IMR-90 (cell line): Measurements from ENCODE around the gene IRF2BP2. TPM values are rescaled to one million over a fixed set of nuclear protein-coding genes. Genes with fewer than 3 reads are reported as not detected.

Experiments used
- ATAC-seq: fragments of 200-7000 bp; cut with Tn5 transposase; 2 replicates; pipeline ENCODE4 v1.9.1; 2020; ENCODE audit warnings: low read depth, mild to moderate bottlenecking, moderate library complexity
- BruUV-seq: library from RNA; stranded (reverse); fragments of 400-500 nt; replicated peaks from 2 replicates; lab custom pipeline; 2021; lab: Mats Ljungman, UMichigan
- CTCF ChIA-PET: fragments of 300-600 bp; formaldehyde crosslinking; extraction: SDS; loops from one replicate; lab custom pipeline; 2021; ENCODE audit warnings: antibody characterized with exemption; lab: Yijun Ruan, JAX
- POLR2A ChIA-PET: fragments of 300-600 bp; sonication (Branson Sonifier 250); formaldehyde crosslinking; loops from one replicate; lab custom pipeline; 2022; ENCODE audit warnings: antibody characterized with exemption; ENCODE audit not compliant: unreplicated experiment; lab: Charles Lee
- DNase-seq: peaks from one replicate; pipeline ENCODE4 v3.0.0; 2013
- H2AFZ ChIP-seq: replicated peaks from 2 replicates; pipeline ENCODE3; 2013; ENCODE audit warnings: low read length, mild to moderate bottlenecking; ENCODE audit not compliant: poor library complexity
- H2AK5ac ChIP-seq: 2 replicates; pipeline ENCODE4 v1.6.1; 2013; ENCODE audit warnings: low read depth, low read length, inconsistent platforms
- H2AK9ac ChIP-seq: replicated peaks from 2 replicates; pipeline ENCODE3; 2013; ENCODE audit warnings: mild to moderate bottlenecking, low read depth, low read length, moderate library complexity; ENCODE audit not compliant: poor library complexity
- H2BK120ac ChIP-seq: 2 replicates; pipeline ENCODE4 v1.6.1; 2013; ENCODE audit warnings: low read depth, low read length, inconsistent platforms
- H2BK15ac ChIP-seq: 3 replicates; pipeline ENCODE4 v1.6.1; 2013; ENCODE audit warnings: low read depth, low read length, inconsistent platforms
- H2BK20ac ChIP-seq: 2 replicates; pipeline ENCODE4 v1.6.1; 2013; ENCODE audit warnings: low read depth, mild to moderate bottlenecking, inconsistent platforms, low read length, moderate library complexity
- H2BK5ac ChIP-seq: 2 replicates; pipeline ENCODE4 v1.6.1; 2013; ENCODE audit warnings: mild to moderate bottlenecking, low read depth, low read length, inconsistent platforms; ENCODE audit not compliant: poor library complexity, severe bottlenecking
- H3K14ac ChIP-seq: replicated peaks from 2 replicates; pipeline ENCODE4 v1.6.1; 2013; ENCODE audit warnings: low read depth, low read length, inconsistent platforms
- H3K18ac ChIP-seq: 2 replicates; pipeline ENCODE4 v1.6.1; 2013; ENCODE audit warnings: low read depth, low read length, control low read depth
- H3K23ac ChIP-seq: 2 replicates; pipeline ENCODE4 v1.6.1; 2013; ENCODE audit warnings: low read depth, low read length, inconsistent platforms
- H3K27ac ChIP-seq: 2 replicates; pipeline ENCODE4 v1.5.1; 2013; ENCODE audit warnings: mild to moderate bottlenecking, control low read depth, low read length; ENCODE audit not compliant: insufficient read depth
- H3K27me3 ChIP-seq: 2 replicates; pipeline ENCODE4 v1.6.1; 2013; ENCODE audit warnings: low read length; ENCODE audit not compliant: control insufficient read depth, insufficient read depth
- H3K36me3 ChIP-seq: 2 replicates; pipeline ENCODE4 v1.6.1; 2013; ENCODE audit warnings: low read length, mixed read lengths; ENCODE audit not compliant: control insufficient read depth, insufficient read depth
- H3K4ac ChIP-seq: 2 replicates; pipeline ENCODE4 v1.6.1; 2013; ENCODE audit warnings: low read depth, low read length, inconsistent platforms
- H3K4me1 ChIP-seq: 2 replicates; pipeline ENCODE4 v1.6.1; 2013; ENCODE audit warnings: low read length, mixed read lengths; ENCODE audit not compliant: control insufficient read depth, insufficient read depth
- H3K4me2 ChIP-seq: 2 replicates; pipeline ENCODE4 v1.6.1; 2013; ENCODE audit warnings: low read depth, mild to moderate bottlenecking, control low read depth, low read length, moderate library complexity
- H3K4me3 ChIP-seq: 2 replicates; pipeline ENCODE4 v1.5.1; 2013; ENCODE audit warnings: low read depth, mild to moderate bottlenecking, control low read depth, low read length, moderate library complexity; ENCODE audit not compliant: insufficient read depth
- H3K56ac ChIP-seq: 2 replicates; pipeline ENCODE4 v1.6.1; 2013; ENCODE audit warnings: low read length, inconsistent platforms; ENCODE audit not compliant: insufficient read depth; ENCODE audit errors: extremely low read depth
- H3K79me1 ChIP-seq, 2 experiments: 2 replicates each; pipeline ENCODE4 v1.6.1; 2013; ENCODE audit warnings: low read length in 2 of 2, inconsistent platforms in 1 of 2, low read depth in 1 of 2
- H3K9ac ChIP-seq: 2 replicates; pipeline ENCODE4 v1.6.1; 2013; ENCODE audit warnings: low read depth, low read length, control low read depth
- H3K9me1 ChIP-seq: 2 replicates; pipeline ENCODE4 v1.6.1; 2013; ENCODE audit warnings: low read length, inconsistent platforms; ENCODE audit not compliant: insufficient read depth
- H3K9me3 ChIP-seq: 2 replicates; pipeline ENCODE4 v1.6.1; 2013; ENCODE audit warnings: low read length; ENCODE audit not compliant: control insufficient read depth, insufficient read depth
- H4K20me1 ChIP-seq: 2 replicates; pipeline ENCODE4 v1.6.1; 2013; ENCODE audit warnings: low read length, inconsistent platforms; ENCODE audit not compliant: insufficient read depth
- H4K5ac ChIP-seq: 2 replicates; pipeline ENCODE4 v1.6.1; 2013; ENCODE audit warnings: mild to moderate bottlenecking, low read depth, low read length, control low read depth
- H4K8ac ChIP-seq, 2 experiments: 2 replicates each; pipeline ENCODE4 v1.6.1; 2013; ENCODE audit warnings: low read depth in 2 of 2, low read length in 2 of 2, control low read depth in 1 of 2, inconsistent platforms in 1 of 2
- H4K91ac ChIP-seq: 2 replicates; pipeline ENCODE4 v1.6.1; 2013; ENCODE audit warnings: low read depth, low read length, inconsistent platforms; ENCODE audit not compliant: insufficient read depth
- BHLHE40 ChIP-seq: fragments of 150-350 bp; IDR thresholded peaks from 2 replicates; pipeline ENCODE4 v1.6.1; 2016; ENCODE audit warnings: mild to moderate bottlenecking, low read depth, low read length
- CEBPB ChIP-seq: IDR thresholded peaks from 2 replicates; pipeline ENCODE4 v1.6.1; 2012; ENCODE audit warnings: low read depth, low read length, improper control_type of control experiment
- CHD1 ChIP-seq: IDR thresholded peaks from 2 replicates; pipeline ENCODE4 v1.6.1; 2012; ENCODE audit warnings: low read depth, low read length, improper control_type of control experiment
- FOS ChIP-seq: fragments of 150-350 bp; IDR thresholded peaks from 2 replicates; pipeline ENCODE4 v1.6.1; 2016; ENCODE audit warnings: low read depth, low read length
- MAZ ChIP-seq: IDR thresholded peaks from 2 replicates; pipeline ENCODE4 v1.6.1; 2012; ENCODE audit warnings: low read depth, mild to moderate bottlenecking, low read length, improper control_type of control experiment, moderate library complexity, borderline replicate concordance
- MXI1 ChIP-seq: IDR thresholded peaks from 2 replicates; pipeline ENCODE4 v1.6.1; 2012; ENCODE audit warnings: low read depth, mild to moderate bottlenecking, low read length, moderate library complexity, borderline replicate concordance
- NFE2L2 ChIP-seq: fragments of 150-350 bp; IDR thresholded peaks from 2 replicates; pipeline ENCODE4 v1.6.1; 2016; ENCODE audit warnings: low read depth, mild to moderate bottlenecking, low read length
- POLR2A ChIP-seq: IDR thresholded peaks from 2 replicates; pipeline ENCODE4 v1.6.1; 2012; ENCODE audit warnings: mild to moderate bottlenecking, low read depth, low read length
- RAD21 ChIP-seq: IDR thresholded peaks from 2 replicates; pipeline ENCODE4 v1.6.1; 2012; ENCODE audit warnings: low read length, improper control_type of control experiment
- RFX5 ChIP-seq: IDR thresholded peaks from 2 replicates; pipeline ENCODE4 v1.8.0; 2012; ENCODE audit warnings: low read depth, mild to moderate bottlenecking, low read length, moderate library complexity
- SMC3 ChIP-seq: fragments of 150-350 bp; IDR thresholded peaks from 2 replicates; pipeline ENCODE4 v1.6.1; 2016; ENCODE audit warnings: low read depth, mild to moderate bottlenecking, antibody characterized with exemption, low read length, moderate library complexity
- WGBS, 2 experiments: methylation state at CpG; one replicate each; pipeline versions ENCODE4 v1.1.5 to v1.1.7; 2013; ENCODE audit warnings: missing lambda C conversion rate in 2 of 2; ENCODE audit not compliant: insufficient read length in 1 of 2; ENCODE audit errors: extremely low coverage in 2 of 2; 5-methylcytosine and 5-hydroxymethylcytosine counted together
- dilution Hi-C: fragments of 300-500 bp; cut with HindIII; formaldehyde crosslinking; loops from one replicate; pipeline ENCODE4 v1.14.3; 2018; ENCODE audit warnings: low sequenced_read_pairs; ENCODE audit not compliant: unreplicated experiment
- in situ Hi-C: fragments of 300-500 bp; cut with MboI; formaldehyde crosslinking; loops from 3 replicates; pipeline ENCODE4 v1.14.3; 2019; ENCODE audit warnings: low sequenced_read_pairs, inconsistent platforms, mixed read lengths
- intact Hi-C: fragments of 100-400 bp; cut with micrococcal nuclease; formaldehyde crosslinking; loops from 2 replicates; pipeline ENCODE4 v1.10.0; 2022
- polyA plus RNA-seq, 3 experiments: library from polyadenylated mRNA; depleted of rRNA; stranded (reverse); fragments of >200 nt; gene quantifications; 2 replicates each; pipeline ENCODE4 v1.2.3, GENCODE V29; 2012; ENCODE audit warnings: low replicate concordance in 1 of 3
- total RNA-seq: library from RNA; depleted of rRNA; stranded (reverse); fragments of >200 nt; gene quantifications from 2 replicates; pipeline ENCODE4 v1.2.3, GENCODE V29; 2012
- TF ChIP-seq, protein P1 (sequence below): conservative IDR thresholded peaks from 2 replicates; pipeline ENCODE4 v1.5.1; 2012; ENCODE audit warnings: mild to moderate bottlenecking, low read depth, low read length, improper control_type of control experiment
- TF ChIP-seq, protein P2 (sequence below): fragments of 150-350 bp; IDR thresholded peaks from 2 replicates; pipeline ENCODE4 v1.6.1; 2016; ENCODE audit warnings: low read depth, mild to moderate bottlenecking, low read length, moderate library complexity, borderline replicate concordance
- TF ChIP-seq, protein P3 (sequence below): fragments of 150-350 bp; IDR thresholded peaks from 2 replicates; pipeline ENCODE4 v1.6.1; 2017; ENCODE audit warnings: mild to moderate bottlenecking, antibody characterized with exemption, low read length, low read depth

IRF2BP2 gene
- total and polyA plus RNA-seq, 2 of the 4 experiments (the other 2 are of a cell fraction): 47.0 to 66.6 TPM

DNA sequence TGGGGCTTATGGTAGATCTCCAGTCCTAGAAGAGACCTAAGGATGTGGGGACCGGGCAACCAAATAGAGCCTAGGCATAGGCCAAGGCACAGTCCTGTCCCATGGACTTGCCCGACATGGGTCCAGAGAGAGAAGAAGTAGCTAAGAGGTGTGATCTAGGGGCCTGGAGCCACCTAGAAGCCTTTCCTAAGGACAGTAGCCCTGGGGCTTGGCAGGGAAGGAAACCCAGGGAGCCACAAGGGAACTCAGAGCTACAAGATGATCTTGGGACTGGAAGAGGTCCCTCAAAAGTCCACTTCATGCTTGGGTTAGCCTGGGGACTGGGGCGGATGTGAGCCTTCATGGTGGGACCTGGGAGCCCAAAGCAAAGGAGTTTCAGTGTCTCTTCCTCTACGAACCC, 18.8 kb downstream of the IRF2BP2 start:
- no peak overlapping the region for H3K14ac ChIP-seq
- H3K27me3 ChIP-seq: no peaks in the 10 kb centered on the region
- no peaks in the 10 kb centered on the region for H3K79me1 ChIP-seq
- H2AFZ ChIP-seq: no peak overlapping the region
- no peak for TF ChIP-seq CEBPB
- TF ChIP-seq, protein P1, sequence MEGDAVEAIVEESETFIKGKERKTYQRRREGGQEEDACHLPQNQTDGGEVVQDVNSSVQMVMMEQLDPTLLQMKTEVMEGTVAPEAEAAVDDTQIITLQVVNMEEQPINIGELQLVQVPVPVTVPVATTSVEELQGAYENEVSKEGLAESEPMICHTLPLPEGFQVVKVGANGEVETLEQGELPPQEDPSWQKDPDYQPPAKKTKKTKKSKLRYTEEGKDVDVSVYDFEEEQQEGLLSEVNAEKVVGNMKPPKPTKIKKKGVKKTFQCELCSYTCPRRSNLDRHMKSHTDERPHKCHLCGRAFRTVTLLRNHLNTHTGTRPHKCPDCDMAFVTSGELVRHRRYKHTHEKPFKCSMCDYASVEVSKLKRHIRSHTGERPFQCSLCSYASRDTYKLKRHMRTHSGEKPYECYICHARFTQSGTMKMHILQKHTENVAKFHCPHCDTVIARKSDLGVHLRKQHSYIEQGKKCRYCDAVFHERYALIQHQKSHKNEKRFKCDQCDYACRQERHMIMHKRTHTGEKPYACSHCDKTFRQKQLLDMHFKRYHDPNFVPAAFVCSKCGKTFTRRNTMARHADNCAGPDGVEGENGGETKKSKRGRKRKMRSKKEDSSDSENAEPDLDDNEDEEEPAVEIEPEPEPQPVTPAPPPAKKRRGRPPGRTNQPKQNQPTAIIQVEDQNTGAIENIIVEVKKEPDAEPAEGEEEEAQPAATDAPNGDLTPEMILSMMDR: no peak
- TF ChIP-seq POLR2A: no peak
- no peak for TF ChIP-seq MAZ
- TF ChIP-seq, protein P2, sequence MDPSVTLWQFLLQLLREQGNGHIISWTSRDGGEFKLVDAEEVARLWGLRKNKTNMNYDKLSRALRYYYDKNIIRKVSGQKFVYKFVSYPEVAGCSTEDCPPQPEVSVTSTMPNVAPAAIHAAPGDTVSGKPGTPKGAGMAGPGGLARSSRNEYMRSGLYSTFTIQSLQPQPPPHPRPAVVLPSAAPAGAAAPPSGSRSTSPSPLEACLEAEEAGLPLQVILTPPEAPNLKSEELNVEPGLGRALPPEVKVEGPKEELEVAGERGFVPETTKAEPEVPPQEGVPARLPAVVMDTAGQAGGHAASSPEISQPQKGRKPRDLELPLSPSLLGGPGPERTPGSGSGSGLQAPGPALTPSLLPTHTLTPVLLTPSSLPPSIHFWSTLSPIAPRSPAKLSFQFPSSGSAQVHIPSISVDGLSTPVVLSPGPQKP: no peak
- TF ChIP-seq, protein P3, sequence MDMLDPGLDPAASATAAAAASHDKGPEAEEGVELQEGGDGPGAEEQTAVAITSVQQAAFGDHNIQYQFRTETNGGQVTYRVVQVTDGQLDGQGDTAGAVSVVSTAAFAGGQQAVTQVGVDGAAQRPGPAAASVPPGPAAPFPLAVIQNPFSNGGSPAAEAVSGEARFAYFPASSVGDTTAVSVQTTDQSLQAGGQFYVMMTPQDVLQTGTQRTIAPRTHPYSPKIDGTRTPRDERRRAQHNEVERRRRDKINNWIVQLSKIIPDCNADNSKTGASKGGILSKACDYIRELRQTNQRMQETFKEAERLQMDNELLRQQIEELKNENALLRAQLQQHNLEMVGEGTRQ: no peak
- no peak for TF ChIP-seq SMC3
- no peak for TF ChIP-seq MXI1
- no peak for TF ChIP-seq RFX5
- no peak for TF ChIP-seq CHD1
- no peak for TF ChIP-seq RAD21
- no peak for TF ChIP-seq NFE2L2
- no peak for TF ChIP-seq FOS
- no peak for TF ChIP-seq BHLHE40
- no peak overlapping the region for H4K5ac ChIP-seq
- DNase-seq (no peak), ATAC-seq (no peak)
- H3K4me2 ChIP-seq: no peak overlapping the region
- no peaks in the 10 kb centered on the region for H3K4me1 ChIP-seq
- H2BK120ac ChIP-seq: no peak overlapping the region
- dilution Hi-C loops: no loop called here
- peaks cover 4% of the 10 kb centered on the region; the same call in 1 of the 2 replicates for H3K9me1 ChIP-seq
- 100% methylated on average over 1 of the region's 4 CpGs; no CpG with 5 or more reads in 1 of the 2 experiments for WGBS, 2 experiments
- no peak overlapping the region for H2AK5ac ChIP-seq
- H3K4ac ChIP-seq: no peak overlapping the region
- BruUV-seq: no TSS peak
- no peaks in the 10 kb centered on the region for H3K9me3 ChIP-seq
- H4K20me1 ChIP-seq: no peaks in the 10 kb centered on the region
- no peak overlapping the region for H2BK15ac ChIP-seq
- H3K56ac ChIP-seq: no peak overlapping the region
- H3K4me3 ChIP-seq: no peak overlapping the region
- no peak overlapping the region for H2AK9ac ChIP-seq
- ChIA-PET POLR2A (no interaction called here), CTCF (no interaction called here)
- H2BK5ac ChIP-seq: no peak overlapping the region
- in situ Hi-C loops: loop anchor here (25.0 kb wide), 1 partner anchor 479 kb away; no protein-coding TSS in a partner anchor
- H3K36me3 ChIP-seq: no peaks in the 10 kb centered on the region
- H2BK20ac ChIP-seq: no peak overlapping the region
- no peak overlapping the region for H3K9ac ChIP-seq
- intact Hi-C loops: no loop called here
- no peak overlapping the region for H3K18ac ChIP-seq
- H3K23ac ChIP-seq: no peak overlapping the region
- H3K27ac ChIP-seq: no peak overlapping the region
- H4K8ac ChIP-seq: no peak overlapping the region
- no peak overlapping the region for H4K91ac ChIP-seq
